ENCODE data around the gene TSPAN17.
"Not testable (repeated sequence)": the region's sequence is repeated elsewhere in the genome, so short reads cannot be mapped to it uniquely, and the experiment has no call there.

Gene TSPAN17, protein sequence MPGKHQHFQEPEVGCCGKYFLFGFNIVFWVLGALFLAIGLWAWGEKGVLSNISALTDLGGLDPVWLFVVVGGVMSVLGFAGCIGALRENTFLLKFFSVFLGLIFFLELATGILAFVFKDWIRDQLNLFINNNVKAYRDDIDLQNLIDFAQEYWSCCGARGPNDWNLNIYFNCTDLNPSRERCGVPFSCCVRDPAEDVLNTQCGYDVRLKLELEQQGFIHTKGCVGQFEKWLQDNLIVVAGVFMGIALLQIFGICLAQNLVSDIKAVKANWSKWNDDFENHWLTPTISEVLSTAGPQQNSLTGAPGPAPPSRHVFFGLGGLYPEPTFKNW
- total RNA-seq, result 48.4 to 61.1 reads per million in 2 donors

DNA sequence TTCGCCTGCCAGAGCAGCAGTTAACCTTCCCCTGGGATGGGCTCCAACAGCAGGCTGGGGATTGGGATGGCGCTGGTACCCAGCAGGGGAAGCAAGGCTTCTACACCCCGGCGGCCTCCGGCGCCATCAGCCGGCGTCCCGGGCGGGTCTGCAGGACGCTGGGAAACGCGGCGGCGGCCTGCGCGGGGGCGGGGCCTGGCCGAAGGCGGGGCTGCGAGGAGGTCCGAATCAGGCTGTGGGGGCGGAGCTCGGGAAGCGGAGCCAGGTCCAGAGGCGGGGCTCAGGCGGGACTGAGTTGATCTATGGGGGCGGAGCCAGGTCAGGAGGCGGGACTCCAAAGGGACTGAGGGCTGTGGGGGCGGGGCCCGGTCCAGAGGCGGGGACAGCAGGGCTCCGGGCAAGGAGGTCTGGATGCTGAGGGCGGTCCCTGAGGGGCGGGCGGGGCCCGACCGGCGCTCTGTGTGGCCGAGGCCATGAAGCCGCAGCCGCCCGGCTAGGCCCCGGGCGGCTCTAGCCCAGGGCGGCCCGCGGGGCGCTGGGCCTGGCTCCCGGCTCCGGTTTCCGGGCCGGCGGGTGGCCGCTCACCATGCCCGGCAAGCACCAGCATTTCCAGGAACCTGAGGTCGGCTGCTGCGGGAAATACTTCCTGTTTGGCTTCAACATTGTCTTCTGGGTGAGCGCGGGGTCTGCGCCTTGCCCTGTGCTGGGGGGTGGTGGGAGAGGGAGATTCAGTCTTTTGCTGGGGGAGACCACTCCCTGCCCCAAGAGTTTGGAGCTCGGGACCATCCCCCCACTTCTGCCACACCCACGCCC, at the start of gene TSPAN17:
Gene TSPAN17, plus strand, starts transcription at position 455 of the 813 bp plus-strand sequence. Its CDS starts 132 bp downstream, at position 587.
- peak; percentile 89 for DNase-seq

DNA sequence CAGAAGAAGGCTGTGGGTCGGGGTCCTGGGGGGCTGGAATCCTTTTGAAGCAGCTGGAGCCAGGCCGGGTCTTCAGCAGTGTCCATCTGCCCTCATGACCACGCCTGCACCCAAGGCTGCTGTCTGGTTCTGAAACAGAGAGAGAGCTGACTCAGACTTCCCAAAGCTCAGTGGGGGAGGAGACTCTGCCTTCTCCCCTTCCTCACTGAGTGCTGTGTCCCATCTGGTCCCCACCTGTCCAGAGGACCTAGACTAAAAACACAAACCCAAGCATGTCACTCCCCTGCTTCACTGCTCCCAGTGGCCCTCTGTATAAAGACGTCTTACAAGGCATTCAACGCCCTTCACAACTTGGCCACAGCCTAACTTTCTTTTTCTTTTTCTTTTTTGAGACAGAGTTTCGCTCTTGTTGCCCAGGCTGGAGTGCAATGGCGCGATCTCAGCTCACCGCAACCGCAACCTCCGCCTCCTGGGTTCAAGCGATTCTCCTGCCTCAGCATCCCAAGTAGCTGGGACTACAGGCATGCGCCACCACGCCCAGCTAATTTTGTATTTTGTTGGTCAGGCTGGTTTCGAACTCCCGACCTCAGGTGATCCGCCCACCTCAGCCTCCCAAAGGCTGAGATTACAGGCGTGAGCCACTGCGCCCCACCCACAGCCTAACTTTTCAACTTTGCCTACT, 47.4 kb upstream of the TSPAN17 start:
- not testable (repeated sequence) for DNase-seq

- no peak for DNase-seq
These were observed 45.3 kb upstream of the TSPAN17 start for GRCh38 chr5:176601901-176602482.

- no peak for DNase-seq
These were observed 44.2 kb upstream of the TSPAN17 start for GRCh38 chr5:176603091-176603490.

- DNase-seq, result no peak
These were observed 41.3 kb upstream of the TSPAN17 start for GRCh38 chr5:176606032-176606431.

DNA sequence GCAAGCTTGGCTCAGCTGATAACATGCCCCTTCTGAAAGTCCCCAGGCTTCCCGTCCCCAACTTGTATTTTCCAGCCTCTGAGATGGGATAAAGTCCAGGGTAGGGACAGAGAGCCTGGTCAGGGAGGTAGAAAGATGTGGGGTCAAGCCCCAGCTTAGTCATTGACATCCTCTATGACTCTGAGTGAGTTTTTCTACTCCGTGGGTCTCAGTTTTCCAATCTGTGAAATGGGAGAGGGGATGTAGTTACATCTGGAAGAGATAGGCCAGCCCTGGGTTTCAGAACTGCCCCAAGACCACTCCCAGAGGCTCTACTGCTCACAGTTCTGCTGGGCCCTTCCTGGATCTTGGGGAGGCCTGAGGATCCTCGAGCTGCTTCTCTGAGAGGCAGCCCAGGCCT, 40.4 kb upstream of the TSPAN17 start:
- no peak for DNase-seq

GRCh38 chr5:176608142-176608705, 39.1 kb upstream of the TSPAN17 start:
- no peak for DNase-seq

DNA sequence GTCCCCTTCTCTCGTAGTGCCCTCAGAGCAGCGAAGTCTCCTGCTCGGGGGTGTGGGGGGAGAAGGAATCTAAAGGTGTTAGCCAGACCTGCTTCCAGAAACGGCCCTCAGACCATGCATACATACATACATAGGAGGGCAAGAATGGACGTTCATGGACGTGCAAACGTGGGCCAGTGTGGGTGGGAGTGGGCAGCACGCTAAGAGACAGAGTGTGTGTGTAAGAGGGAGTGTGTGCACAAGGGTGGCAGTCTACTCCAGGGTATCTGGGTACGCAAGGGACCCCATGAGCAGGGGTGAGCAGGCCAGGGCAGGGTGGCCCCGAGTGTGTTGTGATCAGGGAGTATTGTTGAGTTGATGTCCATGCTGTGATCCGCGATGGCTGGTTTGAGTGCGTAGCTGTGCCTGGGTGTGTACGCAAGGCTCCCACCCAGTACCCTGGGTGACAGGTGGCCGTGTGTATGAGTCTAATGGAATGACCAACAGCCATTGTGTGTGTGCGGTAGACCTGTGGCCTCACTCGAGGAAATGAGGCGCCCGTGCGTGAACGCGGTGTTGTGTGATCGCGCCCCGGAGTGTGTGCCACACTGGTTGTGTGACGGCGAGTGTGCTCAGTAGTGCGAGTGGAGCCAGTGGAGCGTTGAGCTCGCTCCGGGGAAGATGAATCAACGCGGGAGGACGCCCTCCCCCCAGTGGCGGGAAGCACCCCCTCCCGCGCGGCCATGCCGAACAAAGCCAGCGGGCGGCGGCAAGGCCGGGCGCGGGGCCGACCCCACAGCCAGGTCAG, 38.2 kb upstream of the TSPAN17 start:
- DNase-seq, result no peak

DNA sequence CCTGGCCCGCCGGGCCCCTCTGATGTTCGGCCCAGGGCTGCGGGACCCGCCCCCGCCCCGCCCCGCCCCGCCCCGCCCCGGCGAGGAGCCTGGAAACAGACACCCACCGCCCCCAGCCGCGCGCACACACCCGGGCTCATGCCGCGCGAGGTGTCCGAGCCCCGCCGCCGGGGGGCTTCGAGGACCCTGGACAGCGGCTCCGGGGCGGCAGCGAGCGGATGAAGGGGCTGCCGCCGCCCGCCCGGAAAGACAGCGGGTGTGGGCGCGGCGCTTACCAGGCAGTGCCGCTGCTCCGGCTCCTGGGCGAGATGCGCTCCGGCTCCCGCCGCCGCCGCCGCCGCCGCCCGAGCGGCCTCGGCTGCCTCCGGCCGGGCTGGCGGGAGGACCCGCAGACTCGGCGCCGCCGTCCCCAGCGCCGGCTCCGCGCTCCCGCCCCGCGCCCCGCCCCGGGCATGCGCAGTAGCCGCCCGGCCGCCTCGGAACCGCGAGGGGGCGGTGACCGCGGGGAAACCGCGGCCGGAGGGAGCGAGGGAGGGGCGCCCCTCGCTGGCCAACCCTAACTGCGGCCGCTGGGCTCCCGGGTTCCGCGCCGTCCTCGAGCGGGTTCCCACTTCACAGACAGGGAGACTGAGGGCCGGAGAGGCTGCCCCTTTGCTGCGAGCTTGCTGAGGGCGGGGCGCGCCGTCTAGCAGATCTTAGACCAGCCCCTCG, 37.4 kb upstream of the TSPAN17 start, which contains the start of gene GPRIN1:
Gene GPRIN1, minus strand, starts transcription at position 433 of the 711 bp plus-strand sequence. CDS start 10,322 bp downstream, outside the sequence.
- DNase-seq, result peak; percentile 38

GRCh38 chr5:176610435-176610773, 36.9 kb upstream of the TSPAN17 start:
- DNase-seq, result no peak

- DNase-seq, result no peak
These were observed 35.8 kb upstream of the TSPAN17 start for GRCh38 chr5:176611435-176611834.

- no peak for DNase-seq
These were observed 35.3 kb upstream of the TSPAN17 start for GRCh38 chr5:176612008-176612407.

DNA sequence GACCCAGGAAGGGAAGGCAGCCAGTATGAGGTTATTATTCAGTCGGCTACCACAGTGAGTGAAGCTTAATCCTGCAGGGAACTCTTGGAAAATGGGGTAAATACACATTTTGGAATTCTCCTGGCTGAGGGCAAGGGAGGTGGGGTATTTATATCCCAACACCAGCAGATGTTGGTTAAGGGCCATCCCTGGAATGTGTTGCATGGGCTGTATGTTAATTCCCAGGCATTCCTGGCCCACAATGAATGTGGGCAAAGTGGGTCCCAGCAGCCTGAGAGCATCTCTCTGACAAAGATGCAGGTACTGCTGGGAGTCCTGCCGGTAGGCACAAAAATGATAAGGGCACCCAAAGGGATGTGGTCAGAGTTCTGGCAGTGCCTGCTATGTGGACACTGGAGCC, 34.4 kb upstream of the TSPAN17 start:
- no peak for DNase-seq

GRCh38 chr5:176614805-176615478, 32.3 kb upstream of the TSPAN17 start:
- no peak for DNase-seq

- no peak for DNase-seq
These were observed 30.8 kb upstream of the TSPAN17 start for GRCh38 chr5:176616511-176616910.

- DNase-seq, result no peak
These were observed 28.5 kb upstream of the TSPAN17 start for GRCh38 chr5:176618783-176619182.

- DNase-seq, result peak; percentile 63
These were observed 28.1 kb upstream of the TSPAN17 start for GRCh38 chr5:176619203-176619568.

GRCh38 chr5:176619569-176620332, 27.5 kb upstream of the TSPAN17 start:
- DNase-seq, result no peak

DNA sequence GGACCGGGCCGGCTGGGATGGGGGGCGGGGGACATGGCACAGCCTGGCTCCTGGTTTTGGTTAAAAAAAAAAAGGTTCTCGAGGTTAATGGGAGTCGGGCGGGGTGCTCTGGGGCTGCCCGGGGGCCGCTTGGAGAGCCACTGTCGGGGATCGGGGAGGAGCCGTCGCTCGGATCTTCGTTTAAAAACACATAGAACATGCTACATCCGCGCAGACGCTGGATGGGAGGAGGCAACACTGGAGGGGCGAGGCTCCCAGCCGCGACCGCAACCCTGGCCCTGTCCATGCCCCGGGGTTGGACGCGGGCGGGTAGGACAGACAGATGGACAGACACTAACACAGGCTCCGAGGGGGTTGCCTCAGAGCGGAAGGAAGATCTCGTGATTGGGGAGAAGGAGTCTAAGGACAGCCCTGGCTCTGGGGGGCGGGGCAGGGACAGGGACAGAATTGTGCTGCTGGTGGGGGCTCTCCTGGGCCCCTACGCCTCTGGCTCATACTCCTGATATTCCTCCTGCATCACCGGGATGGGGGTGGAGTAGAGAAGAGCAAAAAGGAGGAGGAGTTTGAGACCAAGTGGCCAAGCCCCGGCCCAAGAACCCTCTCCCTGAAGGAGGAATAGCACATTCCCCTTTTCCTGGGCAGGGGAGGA, 26.8 kb upstream of the TSPAN17 start:
- no peak for DNase-seq
